ENCODE measurements around the gene EFCAB9. TPM values are rescaled to one million over a fixed set of nuclear protein-coding genes. Genes with fewer than 3 reads are reported as not detected.

EFCAB9 gene
- total and polyA plus RNA-seq, 2 of the 13 experiments (the other 11 are each of a cell fraction or from before 2014, with no cell fraction given) = not detected

GRCh38 chr5:172188033-172188892 is 5.7 kb upstream of the EFCAB9 start, which contains the start of gene STK10 (continued):
- TF ChIP-seq ZNF543 (CRISPR knock-in tag; IDR thresholded peaks at IDR 0.05) (no peak; the same call in 1 of the 2 replicates), ZBTB25 (CRISPR knock-in tag; IDR thresholded peaks at IDR 0.05) (peak; percentile 48; the same call in 1 of the 2 replicates), ZBTB4 (CRISPR knock-in tag; IDR thresholded peaks at IDR 0.05; ENCODE audit: borderline replicate concordance) (peak; percentile 49; the same call in 1 of the 2 replicates), CSRNP1 (CRISPR knock-in tag; IDR thresholded peaks at IDR 0.05) (peak; percentile 88; the same call in 1 of the 2 replicates), NFYC (CRISPR knock-in tag; IDR thresholded peaks at IDR 0.05) (peak; percentile 80), ZNF124 (CRISPR knock-in tag; IDR thresholded peaks at IDR 0.05) (0 out of 2 replicates have a peak, but pooled peaks have one; percentile 83), ZNF441 (CRISPR knock-in tag; IDR thresholded peaks at IDR 0.05; ENCODE audit: borderline replicate concordance) (no peak; the same call in none of the 2 replicates), ZNF280B (CRISPR knock-in tag; IDR thresholded peaks at IDR 0.05; ENCODE audit: borderline replicate concordance) (peak; percentile 71; the same call in 1 of the 2 replicates), ZNF691 (CRISPR knock-in tag; IDR thresholded peaks at IDR 0.05; ENCODE audit: borderline replicate concordance, low read depth) (peak; percentile 46; the same call in 1 of the 2 replicates), SUZ12 (IDR thresholded peaks at IDR 0.05; ENCODE audit: low read depth, low read length) (peak; percentile 36; the same call in 1 of the 2 replicates), RFXAP (CRISPR knock-in tag; IDR thresholded peaks at IDR 0.05; ENCODE audit: borderline replicate concordance) (peak; percentile 73; the same call in 1 of the 2 replicates), SOX13 (IDR thresholded peaks at IDR 0.05) (no peak), SOX13 (CRISPR knock-in tag; conservative IDR thresholded peaks at IDR 0.05 in 1 of 2, IDR thresholded peaks at IDR 0.05 in 1 of 2) (0 out of 4 replicates have a peak, but pooled peaks of 1 of the 2 experiments have one; percentile 7), FOXA3 (CRISPR knock-in tag; IDR thresholded peaks at IDR 0.05) (peak; percentile 14; the same call in 1 of the 2 replicates)
